CD4-positive, alpha-beta T cell treated with Interleukin-1 beta for 1 hour (primary cell): Measurements from ENCODE around the gene XYLT1.

ENCODE experiments used
- DNase-seq, 2 donors: peaks; one replicate each; pipeline ENCODE4 v3.0.0-alpha.2; 2020 to 2022

The XYLT1 gene

DNA sequence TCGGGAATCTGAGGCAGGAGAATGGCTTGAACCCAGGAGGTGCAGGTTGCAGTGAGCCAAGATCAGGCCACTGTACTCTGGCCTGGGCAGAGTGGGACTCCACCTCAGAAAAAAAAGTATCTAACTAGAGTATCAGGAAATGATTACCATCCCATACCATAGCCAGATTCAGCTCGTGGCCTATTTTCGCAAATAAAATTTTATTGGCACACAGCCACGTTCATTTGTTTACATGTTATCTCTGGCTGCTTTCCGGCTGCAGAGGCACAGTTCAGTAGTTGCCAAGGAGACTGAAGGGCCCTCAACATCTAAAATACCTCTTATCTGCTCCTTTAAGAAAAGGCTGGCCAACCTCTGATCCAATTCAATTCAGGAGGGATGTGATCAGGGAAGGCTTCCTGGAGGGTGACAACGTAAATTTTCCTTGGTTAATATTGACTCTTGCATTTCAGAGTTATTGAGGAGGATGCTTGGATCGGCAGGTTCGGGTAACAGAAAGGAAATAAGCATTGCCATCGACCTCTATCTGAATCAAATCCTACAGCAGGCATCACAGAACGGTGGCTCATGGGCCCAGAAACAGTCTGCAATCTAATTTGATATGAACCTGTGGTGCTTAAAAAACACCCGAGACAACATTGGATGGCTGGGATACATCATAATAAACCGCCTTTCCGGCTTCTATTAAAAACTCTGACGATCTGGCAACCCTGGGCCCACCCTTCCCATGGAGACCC is 73.8 kb downstream of the XYLT1 start:
- peak; percentile 64 to 79 for DNase-seq

DNA sequence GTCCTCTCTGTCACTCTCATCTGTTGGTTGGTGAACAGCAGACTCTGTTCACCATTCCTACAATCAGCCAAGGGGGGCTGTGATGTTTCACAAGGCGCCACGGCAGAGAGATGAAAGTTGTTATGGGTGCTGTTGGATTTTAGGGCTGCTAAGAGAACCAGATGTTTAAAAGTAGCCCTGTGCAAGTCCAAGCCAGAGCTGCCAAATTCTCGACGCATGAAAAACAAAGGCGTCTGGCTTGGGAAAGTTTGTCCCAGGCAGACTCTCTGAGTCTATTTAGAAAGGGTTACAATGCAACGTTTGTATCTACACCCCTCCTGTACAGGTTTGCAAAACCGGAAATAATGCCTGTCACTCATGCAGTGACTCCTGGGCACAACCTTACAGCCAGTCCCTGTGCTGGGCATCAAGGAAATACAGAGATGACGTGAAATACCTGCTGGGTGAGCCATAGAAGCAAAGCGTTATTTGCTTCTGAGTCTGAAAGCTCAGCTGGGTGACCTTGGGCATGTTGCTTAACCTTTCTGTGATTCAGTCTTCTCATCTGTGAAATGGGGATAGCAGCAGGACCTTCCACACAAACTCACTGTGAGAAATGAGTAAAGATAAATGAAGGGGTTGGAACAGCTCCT is 74.8 kb downstream of the XYLT1 start:
- no peak for DNase-seq

DNA sequence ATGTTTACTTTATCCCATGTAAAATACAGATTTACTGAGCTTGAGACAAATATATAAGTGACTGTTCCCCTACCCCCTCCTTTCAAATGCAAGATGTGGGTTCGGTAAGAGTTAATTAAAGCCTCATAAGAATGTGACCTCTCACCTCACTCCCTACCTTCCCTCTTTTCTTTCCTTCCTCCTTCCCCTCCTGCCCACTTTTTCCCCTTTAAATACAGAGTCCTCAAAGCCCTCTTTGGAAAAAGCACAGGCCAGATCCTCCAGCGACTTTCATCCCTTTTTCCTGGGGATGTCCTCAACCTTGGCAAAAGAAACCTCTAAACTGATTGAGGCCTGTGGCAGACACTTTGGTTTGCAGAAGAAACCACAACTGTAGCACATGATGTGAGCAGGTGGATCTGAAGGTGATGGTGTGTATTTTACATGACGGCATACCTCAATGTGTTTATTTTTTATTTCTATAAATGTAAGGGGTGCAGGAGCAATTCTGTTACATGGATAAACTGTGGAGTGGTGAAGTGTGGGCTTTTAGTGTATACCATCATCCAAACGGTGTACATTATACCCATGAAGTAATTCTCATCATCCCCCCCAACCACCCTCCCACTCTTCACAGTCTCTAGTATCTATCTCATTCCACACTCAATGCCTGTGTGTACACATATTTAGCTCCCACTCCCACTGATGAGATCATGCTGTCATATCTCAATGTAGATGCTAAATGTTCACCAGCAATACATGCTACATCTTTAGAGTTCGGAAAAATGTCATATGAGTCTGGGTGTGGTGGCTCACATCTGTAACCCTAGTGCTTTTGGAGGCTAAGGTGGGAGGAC is 77.7 kb downstream of the XYLT1 start:
- no peak for DNase-seq

DNA sequence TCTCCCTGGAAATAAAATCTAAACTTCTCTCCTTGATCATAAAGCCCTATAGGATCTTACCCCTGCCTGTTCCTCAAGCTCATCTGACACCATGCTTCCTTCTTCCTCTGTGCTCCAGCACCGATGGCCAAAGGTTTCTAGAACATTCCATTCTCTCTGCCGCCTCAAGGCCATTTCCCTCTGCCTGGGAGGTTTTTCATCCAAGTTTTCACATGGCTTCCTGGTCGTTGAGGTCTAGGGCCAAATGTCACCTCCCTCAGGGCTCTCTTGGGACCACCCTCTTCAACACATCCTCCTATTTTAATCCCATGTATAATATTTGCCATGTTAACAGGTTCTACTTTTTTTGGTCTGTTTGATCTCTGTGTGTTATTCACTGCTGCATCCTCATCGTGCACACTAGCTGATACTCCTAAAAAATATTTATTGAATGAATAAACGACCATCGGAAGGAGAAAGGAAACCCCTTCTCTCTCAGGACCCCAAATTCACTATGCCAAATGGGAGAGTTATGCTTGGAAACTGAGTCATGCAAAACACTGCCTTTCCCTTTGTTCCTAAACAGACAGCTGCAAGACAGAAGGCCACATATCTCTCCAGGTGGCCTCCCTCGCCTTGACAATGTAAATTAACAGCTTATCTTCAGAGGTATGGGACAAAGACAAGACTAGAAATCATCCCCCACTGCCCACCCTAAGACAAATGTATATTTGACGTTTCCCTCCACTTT is 78.5 kb downstream of the XYLT1 start:
- DNase-seq, result no peak

DNA sequence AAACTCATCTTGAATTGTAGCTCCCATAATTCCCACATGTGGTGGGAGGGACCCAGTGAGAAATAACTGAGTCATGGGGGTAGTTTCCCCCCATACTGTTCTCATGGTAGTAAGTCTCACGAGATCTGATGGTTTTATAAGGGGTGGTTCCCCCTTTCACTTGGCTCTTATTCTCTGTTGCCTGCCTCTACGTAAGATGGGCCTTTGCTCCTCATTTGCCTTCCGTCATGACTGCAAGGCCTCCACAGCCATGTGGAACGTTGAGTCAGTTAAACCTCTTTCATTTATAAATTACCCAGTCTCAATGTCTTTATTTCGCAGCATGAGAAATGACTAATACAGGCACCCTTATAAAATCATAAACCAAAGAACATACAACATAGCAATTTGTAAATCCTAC is 79.0 kb downstream of the XYLT1 start:
- no peak for DNase-seq

DNA sequence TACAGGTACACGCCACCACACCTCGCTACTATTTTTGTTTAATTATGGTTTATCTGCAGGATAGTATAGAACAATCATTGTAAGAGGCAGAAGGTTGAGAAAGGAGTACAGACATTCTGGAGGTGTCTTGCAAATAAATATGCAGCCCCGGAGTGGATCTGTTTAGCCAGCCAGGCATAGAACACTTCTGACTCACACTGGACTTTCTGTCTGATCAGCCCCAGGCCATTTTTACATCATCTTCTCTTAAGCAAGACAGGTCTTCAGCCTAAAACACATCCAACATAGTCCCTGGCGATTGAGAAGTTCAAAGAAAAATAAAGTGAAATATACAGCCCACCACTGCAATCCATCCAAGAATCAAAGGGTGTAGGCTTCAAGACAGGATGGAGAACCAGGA is 81.4 kb downstream of the XYLT1 start:
- no peak for DNase-seq

DNA sequence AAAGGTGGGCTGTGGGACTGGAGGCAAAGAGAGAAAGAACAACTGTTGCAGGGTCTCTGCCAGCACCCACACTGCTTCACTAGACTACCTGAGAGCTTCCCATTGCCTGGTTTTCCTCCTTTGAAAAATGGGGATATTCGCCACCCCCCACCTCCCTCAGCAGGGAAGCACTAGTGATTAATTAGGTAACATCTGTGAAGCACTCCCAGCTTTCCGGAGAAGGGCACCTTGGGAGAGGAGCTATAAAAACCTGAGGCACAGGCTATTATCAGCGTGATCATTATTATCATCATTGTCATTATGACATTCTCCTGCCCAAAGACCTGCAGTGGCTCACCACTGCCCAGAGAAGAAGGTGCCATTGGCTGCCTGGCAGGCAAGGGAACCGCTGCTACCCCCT is 83.5 kb downstream of the XYLT1 start:
- DNase-seq, result no peak

DNA sequence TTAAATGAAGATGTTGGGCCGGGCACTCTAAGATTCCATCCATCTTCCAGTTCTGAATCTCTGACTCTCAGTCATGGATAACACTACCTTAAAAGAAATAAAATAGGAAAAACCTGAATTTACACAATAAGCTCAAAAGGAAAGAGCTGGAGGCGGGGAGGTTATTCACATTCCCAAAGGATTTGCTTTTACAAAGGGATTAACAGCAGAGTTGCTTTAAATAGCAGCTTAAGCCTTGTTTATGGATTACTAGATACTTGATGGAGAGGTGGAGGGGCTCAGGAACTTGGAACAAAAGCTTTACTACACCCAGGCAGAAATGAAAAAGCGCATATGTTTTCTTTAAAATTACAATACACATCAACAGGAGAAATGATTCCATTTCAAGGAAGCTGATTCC is 84.5 kb downstream of the XYLT1 start:
- DNase-seq, result no peak

DNA sequence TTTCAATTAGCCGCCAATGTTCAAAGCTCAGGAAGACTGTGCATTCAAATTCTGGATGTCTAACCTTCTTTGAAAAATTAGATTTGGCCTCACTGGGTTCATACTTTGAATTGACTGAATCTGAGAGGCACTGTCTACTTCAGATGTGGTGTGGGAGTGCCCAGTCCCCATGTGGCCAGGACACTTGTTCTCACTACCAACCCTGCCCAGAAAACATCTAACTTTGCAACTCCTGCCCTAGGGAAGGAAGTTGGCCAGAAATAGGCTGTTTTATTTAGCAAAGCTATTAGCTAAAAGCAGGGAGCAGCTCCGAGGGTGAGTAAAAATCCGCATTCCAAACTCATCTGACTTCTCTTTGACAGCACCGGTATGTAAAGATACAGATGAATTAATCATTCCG is 86.3 kb downstream of the XYLT1 start:
- no peak for DNase-seq

DNA sequence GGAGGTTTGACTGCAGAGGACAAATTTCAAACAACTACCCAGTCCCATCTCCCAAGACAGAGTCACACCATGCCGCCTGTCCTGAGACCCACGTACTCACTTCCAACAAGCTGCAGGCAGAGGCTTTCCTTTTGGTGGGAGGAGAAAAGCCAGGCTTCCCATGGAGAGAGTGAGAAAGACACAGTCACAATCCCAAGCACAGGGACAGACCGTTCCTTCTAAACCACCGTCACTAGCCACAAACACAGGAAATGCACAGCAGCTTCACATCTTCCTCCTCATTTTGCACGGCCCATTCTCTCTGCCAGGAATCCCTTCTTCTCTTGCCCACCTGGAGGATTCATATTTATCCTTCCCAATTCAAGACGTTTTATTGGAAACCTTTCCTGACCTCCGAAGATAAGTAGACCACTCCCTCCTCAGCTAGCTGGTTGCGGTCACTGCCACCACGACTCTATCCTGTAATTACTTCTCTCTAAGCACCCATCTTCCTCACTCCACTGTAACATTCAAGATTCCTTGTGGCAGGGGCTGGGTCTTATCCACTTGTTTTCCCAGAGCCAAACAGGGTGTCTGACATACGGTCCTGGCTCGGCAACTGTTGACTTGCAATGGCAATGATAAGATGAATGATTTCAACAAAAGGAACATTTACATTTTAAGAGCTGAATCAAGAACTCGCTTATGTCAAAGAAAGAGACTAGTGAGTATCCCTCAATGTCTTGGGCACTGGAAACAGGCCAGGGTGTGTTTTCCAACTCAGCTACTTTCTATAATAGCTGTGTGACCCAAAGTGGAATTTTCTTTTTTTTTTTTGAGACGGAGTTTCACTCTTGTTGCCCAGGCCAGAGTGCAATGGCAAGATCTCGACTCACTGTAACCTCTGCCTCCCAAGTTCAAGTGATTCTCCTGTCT is 87.6 kb downstream of the XYLT1 start:
- no peak for DNase-seq

DNA sequence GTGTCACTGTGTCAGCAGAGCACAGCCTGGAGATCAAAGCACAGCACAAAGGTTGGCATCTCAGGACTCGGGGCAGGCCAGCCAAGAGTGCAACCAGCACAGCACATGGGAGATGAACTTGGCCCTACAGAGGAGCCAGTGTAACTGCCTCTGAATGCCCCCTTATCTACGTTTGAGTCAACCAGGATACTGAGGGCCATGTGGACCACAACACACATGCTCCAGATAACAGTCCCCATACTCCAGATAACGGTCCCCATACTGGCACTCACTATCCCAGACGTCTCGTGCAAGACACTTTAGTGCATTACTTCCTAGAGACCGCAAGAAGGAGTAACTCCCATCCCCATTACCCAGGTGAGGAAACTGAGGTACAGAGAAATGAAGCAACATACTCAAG is 88.2 kb downstream of the XYLT1 start:
- no peak for DNase-seq

DNA sequence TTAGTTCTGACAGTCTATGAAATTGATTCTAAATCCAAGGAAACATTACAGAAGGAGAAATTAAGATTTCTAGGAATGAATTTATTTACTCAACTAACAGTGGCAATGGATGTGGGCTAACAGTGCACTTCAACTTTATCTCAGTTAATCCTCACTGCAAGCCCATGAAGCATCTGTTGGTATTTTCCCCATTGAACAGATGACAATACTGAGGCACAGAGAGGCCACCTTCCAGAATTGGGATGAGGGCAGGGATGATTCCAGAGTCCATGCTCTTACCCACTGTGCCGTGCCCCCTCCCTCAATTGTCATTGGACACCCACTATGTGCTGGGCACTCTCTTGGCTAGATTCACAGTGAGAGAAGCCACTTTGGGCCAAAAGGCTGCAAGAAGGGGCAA is 89.0 kb downstream of the XYLT1 start:
- DNase-seq, result no peak

DNA sequence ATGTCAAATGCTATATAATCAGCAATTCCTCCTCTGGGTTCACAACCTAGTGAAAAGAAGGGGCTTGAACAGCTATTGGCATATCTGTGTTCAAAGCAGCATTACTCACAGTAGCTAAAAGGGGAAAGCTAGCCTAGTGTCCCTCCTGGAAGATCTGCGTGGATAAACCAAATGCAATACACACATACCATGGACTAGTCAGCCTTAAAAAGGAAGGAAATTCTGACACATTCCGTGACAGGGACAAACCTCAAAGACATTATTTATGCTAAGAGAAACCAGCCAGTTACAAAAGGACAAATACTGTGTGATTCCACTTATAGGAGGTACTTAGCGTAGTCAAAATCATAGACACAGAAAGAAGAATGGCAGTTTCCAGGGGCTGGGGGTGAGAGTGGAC is 90.1 kb downstream of the XYLT1 start:
- DNase-seq, result peak in 1 of 2 donors; percentile 20

DNA sequence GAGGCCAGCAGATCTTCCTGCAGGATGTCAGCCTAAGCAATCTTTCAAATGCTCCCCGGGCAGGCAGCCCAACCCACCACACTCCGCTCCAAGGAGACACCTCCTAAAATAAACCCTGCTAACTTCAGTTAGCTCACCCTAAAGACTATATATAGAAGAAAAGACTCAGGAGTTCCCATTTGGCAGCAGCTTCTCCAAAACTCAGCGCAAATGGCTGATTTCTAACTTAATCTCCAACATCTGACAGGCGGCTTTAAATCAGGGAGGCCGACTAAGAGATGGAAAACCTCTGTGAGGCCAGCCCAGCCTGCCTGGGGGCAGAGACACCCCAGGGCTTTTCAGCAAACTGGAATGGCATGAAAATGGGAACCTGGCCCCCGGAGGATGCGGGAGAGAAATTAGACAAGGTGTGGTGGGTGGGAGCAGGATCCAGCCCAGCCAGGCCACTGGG is 91.6 kb downstream of the XYLT1 start:
- DNase-seq, result no peak

DNA sequence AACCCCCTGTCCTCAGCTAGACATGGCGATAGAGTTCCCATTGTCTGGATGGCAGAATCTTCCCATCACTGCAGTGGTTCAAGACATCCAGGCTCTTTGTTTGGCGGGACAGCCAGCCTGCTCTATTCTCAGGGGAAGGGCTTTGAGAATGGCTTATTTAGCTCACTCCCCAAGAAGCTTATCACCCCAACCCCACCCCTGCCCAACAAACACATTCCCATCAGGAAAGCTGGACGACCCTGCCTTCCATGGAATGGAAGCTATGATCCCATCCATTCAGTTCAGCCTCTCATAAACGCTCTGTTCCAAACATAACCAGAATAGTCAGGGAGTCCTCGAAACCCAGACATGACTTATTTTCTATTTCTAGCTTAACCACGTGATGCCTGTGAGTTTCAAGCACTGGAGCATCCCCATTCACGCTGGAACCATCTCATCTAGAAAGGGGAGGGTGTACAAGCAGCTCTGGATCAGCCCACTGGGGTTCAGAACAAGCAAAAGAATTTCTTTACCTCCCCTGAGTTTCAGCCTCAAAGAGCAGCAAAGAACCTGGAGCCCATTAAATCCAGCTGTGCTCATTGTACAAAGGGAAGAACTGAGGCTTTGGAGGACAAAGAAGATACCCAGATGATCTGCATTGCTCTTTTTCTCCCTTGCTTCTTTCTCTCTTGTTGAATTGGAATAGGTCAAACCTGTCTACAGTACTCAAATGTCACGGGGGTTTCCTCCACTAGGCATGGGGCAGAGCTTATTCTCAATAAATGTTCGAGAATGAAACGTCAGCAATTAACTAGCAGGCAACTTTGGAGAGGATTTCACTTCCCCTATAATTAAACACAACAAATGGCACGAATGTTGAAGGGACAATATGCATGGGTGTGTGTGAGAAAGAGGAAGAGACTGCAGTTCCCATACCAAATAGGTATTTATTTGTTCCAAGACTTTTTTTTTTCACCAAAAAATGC is 93.1 kb downstream of the XYLT1 start:
- peak; percentile 17 to 54 for DNase-seq

DNA sequence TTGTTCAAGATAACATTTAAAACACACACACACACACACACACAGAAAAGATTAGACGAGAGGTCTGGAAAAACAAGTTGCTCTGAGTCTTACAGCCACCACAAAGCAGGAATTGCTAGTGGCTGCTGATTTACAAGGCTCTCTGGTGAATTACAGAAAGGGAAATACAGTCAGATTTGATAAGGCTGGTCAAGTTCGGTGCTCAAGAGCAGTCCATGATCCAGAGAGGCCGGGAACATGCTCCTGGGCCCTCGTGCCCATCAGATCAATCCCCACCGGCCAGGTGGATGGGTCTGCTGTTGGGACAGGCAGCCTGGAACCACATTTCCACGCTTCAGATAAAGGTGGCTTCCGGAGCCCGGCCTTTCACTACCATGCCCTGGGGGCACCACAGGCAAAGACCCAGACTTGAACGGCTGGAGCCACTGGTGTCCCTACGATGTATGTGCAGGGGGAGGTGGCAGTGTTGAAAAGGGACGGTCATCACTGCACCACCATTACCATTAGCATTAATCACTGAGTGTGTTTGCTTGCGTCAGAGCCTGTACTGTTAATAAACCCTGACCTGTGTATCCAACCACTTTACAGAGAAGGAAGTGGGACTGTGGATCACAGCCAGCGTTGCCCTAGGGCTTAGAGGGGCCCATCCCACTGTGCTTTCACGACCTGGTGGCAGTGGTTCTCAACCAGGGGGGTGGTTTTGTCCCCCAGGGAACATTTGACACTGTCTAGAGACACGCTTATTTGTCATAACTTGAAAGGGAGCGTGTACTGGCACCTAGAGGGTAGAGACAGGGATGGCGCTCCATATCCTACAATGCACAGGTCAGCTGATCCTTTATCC is 95.1 kb downstream of the XYLT1 start:
- DNase-seq, result peak in 1 of 2 donors; percentile 54

DNA sequence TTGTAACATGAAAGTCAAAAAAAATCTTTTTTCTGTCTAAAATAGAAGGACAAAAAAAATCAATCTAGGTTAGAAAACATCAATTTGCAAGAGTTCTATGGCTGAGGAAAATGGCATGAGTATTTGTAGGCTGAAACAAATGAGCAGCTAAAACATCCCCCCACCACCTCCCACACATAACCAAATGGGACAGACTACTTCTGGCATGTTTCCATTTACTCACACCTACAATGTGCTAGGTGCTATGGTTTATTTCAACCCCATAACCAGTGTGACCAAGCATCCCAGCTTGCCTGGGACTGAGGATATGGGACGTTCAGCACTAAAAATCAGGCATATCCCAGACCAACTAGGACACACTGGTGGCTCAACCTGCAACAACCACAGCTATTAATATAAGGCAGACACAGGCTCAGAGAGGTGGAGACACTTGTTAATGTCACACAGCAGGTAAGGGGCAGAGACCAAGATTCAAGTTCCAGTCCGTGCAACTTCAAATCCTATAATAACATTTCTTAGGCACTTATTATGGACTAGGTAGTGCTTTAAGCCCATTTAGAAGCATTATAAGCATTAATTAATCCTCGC is 96.0 kb downstream of the XYLT1 start:
- no peak for DNase-seq

DNA sequence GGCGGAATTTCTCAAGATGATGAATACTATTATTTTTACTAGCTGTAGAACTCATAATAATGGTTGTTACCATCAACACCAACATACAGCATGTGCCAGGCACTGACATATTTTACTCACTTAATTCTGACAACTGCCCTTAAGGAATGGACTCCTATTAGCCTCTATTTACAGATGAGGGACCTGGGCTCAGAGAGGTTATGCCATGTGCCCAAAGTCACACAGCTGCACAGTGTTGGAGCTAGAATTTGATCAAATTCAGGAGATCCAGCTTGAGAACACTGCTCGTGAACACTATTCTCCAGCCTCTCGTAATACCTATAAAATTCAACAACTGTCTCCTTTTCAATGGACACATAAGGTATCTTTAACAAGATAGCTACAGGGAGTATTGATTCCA is 97.2 kb downstream of the XYLT1 start:
- no peak for DNase-seq

DNA sequence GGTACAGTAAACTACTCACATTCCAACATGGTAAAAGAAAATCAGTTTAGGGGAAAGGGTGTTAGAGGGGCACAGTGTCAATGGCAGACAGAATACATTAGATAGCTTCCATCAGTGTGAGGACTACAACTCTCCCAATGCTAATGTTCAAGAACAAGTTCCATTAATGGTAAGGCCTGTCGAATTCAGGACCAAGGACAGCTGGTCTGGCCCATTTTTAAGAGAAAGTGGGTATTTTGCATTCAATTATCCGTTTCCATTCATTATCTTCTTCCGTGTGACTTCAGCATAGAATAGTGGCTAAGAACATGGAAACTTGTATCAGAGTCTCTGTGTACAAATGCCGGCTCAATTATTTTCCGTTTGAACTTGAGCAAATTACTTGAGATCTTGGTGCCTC is 98.4 kb downstream of the XYLT1 start:
- no peak for DNase-seq
